ENCODE measurements around the gene PLEKHG4B.

Gene PLEKHG4B

GRCh38 chr5:152077-152476, 60.1 kb downstream of the PLEKHG4B start:
- Histone ChIP-seq H3K4me3 (ENCODE audit: low read length) (no peak overlapping the region), H2AFZ (ENCODE audit: low read length) (no peak overlapping the region), H3K4me2 (ENCODE audit: low read depth, low read length) (no peak overlapping the region), H3K79me2 (ENCODE audit: low read length) (no peaks in the 10 kb centered on the region), H3F3A (ENCODE audit: insufficient read depth, low read length) (no peaks in the 10 kb centered on the region), H3K27ac (ENCODE audit: low read length) (no peak overlapping the region), H3K9me2 (replicated peaks; ENCODE audit: insufficient read depth, low read length) (no peaks in the 10 kb centered on the region), H3K27me3 (replicated peaks; ENCODE audit: insufficient read depth, low read length) (0 out of 2 replicates have a peak, but pooled peaks cover 8% of the 10 kb centered on the region), H4K20me1 (ENCODE audit: insufficient read depth, low read length) (no peaks in the 10 kb centered on the region), H3K9ac (ENCODE audit: low read length) (no peak overlapping the region), H3K36me3 (replicated peaks; ENCODE audit: insufficient read depth, low read length) (no peaks in the 10 kb centered on the region), H3K4me1 (ENCODE audit: low read length) (no peaks in the 10 kb centered on the region), H3K9me3 (replicated peaks; ENCODE audit: insufficient read depth, low read length) (no peaks in the 10 kb centered on the region)
- no peak for TF ChIP-seq EZH2phosphoT487 (IDR thresholded peaks at IDR 0.05; ENCODE audit: low read length)
- DNase-seq = no peak

- H3K4me2 ChIP-seq (ENCODE audit: low read depth, low read length) = no peak overlapping the region
- H4K20me1 ChIP-seq (ENCODE audit: insufficient read depth, low read length) = no peaks in the 10 kb centered on the region
- H3K27ac ChIP-seq (ENCODE audit: low read length) = no peak overlapping the region
- no peak overlapping the region for H3K9ac ChIP-seq (ENCODE audit: low read length)
- H3K79me2 ChIP-seq (ENCODE audit: low read length) = no peaks in the 10 kb centered on the region
- no peak overlapping the region for H2AFZ ChIP-seq (ENCODE audit: low read length)
- no peaks in the 10 kb centered on the region for H3K4me1 ChIP-seq (ENCODE audit: low read length)
- H3K36me3 ChIP-seq (replicated peaks; ENCODE audit: insufficient read depth, low read length) = no peaks in the 10 kb centered on the region
- H3F3A ChIP-seq (ENCODE audit: insufficient read depth, low read length) = no peaks in the 10 kb centered on the region
- TF ChIP-seq EZH2phosphoT487 (IDR thresholded peaks at IDR 0.05; ENCODE audit: low read length) (no peak), CTCF (IDR thresholded peaks at IDR 0.05; ENCODE audit: low read length) (no peak), EZH2 (optimal IDR thresholded peaks at IDR 0.05; ENCODE audit: low read depth, low read length) (no peak)
- no peak for DNase-seq
- 0 out of 2 replicates have a peak, but pooled peaks cover 8% of the 10 kb centered on the region for H3K27me3 ChIP-seq (replicated peaks; ENCODE audit: insufficient read depth, low read length)
- no peak overlapping the region for H3K4me3 ChIP-seq (ENCODE audit: low read length)
- no peaks in the 10 kb centered on the region for H3K9me2 ChIP-seq (replicated peaks; ENCODE audit: insufficient read depth, low read length)
- H3K9me3 ChIP-seq (replicated peaks; ENCODE audit: insufficient read depth, low read length) = no peaks in the 10 kb centered on the region
Observed at GRCh38 chr5:153256-153655, 61.3 kb downstream of the PLEKHG4B start.

DNA sequence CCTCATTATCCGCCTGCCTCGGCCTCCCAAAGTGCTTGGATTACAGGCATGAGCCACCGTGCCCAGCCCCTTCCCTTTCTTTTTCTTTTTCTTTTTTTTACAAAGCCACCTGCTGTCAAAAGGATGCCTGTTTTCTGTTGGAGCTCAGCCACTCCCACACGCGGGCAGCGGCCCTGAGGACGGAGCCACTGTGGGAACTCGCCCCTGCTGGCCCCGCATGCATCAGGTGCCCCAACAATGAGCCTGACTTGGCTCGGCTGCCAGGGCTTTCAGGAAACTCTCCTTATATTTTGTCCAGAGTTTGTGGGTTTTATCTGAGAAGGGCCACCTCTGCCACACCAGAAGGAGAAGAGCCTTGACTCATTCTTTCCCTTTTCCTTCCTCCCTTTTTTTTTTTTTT, 62.3 kb downstream of the PLEKHG4B start:
- no peak for DNase-seq
- H4K20me1 ChIP-seq (ENCODE audit: insufficient read depth, low read length) = no peaks in the 10 kb centered on the region
- H3K27ac ChIP-seq (ENCODE audit: low read length) = no peak overlapping the region
- H3K36me3 ChIP-seq (replicated peaks; ENCODE audit: insufficient read depth, low read length) = no peaks in the 10 kb centered on the region
- H3K4me3 ChIP-seq (ENCODE audit: low read length) = no peak overlapping the region
- no peak overlapping the region for H3K4me2 ChIP-seq (ENCODE audit: low read depth, low read length)
- no peak overlapping the region for H2AFZ ChIP-seq (ENCODE audit: low read length)
- H3K9ac ChIP-seq (ENCODE audit: low read length) = no peak overlapping the region
- H3K9me3 ChIP-seq (replicated peaks; ENCODE audit: insufficient read depth, low read length) = no peaks in the 10 kb centered on the region
- no peaks in the 10 kb centered on the region for H3K79me2 ChIP-seq (ENCODE audit: low read length)
- TF ChIP-seq CTCF (IDR thresholded peaks at IDR 0.05; ENCODE audit: low read length) = no peak
- no peak for TF ChIP-seq EZH2 (optimal IDR thresholded peaks at IDR 0.05; ENCODE audit: low read depth, low read length)
- TF ChIP-seq EZH2phosphoT487 (IDR thresholded peaks at IDR 0.05; ENCODE audit: low read length) = no peak
- peaks cover 8% of the 10 kb centered on the region; the same call in 1 of the 2 replicates for H3K27me3 ChIP-seq (replicated peaks; ENCODE audit: insufficient read depth, low read length)
- H3K4me1 ChIP-seq (ENCODE audit: low read length) = no peaks in the 10 kb centered on the region
- no peaks in the 10 kb centered on the region for H3K9me2 ChIP-seq (replicated peaks; ENCODE audit: insufficient read depth, low read length)
- H3F3A ChIP-seq (ENCODE audit: insufficient read depth, low read length) = no peaks in the 10 kb centered on the region

DNA sequence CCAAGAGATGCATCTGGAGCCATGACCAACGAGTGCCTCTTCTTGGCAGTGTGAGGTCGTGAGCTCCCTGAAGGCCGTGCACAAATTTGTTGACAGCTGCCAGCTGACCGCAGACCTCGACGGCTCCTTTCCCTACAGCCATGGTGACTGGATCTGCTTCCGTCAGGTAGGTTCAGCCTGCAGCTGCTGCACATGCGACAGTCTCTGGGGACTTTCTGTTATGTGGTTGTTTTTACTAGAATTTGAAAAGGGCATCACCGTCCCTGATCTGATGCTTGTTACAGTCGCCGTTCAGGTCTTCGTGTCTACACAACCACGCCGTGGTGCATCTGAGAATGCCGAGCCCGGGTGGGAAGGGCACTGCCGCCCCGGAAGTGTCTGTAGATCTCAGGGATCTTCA, 62.9 kb downstream of the PLEKHG4B start:
- Histone ChIP-seq H4K20me1 (ENCODE audit: insufficient read depth, low read length) (no peaks in the 10 kb centered on the region), H3K4me3 (ENCODE audit: low read length) (no peak overlapping the region)
- TF ChIP-seq EZH2 (optimal IDR thresholded peaks at IDR 0.05; ENCODE audit: low read depth, low read length) = no peak
- TF ChIP-seq CTCF (IDR thresholded peaks at IDR 0.05; ENCODE audit: low read length) = no peak
- TF ChIP-seq EZH2phosphoT487 (IDR thresholded peaks at IDR 0.05; ENCODE audit: low read length) = no peak

More for the DNA sequence above, 62.9 kb downstream of the PLEKHG4B start:
- Histone ChIP-seq H3K4me1 (ENCODE audit: low read length) (no peaks in the 10 kb centered on the region), H3K9me2 (replicated peaks; ENCODE audit: insufficient read depth, low read length) (no peaks in the 10 kb centered on the region), H3F3A (ENCODE audit: insufficient read depth, low read length) (no peaks in the 10 kb centered on the region), H3K27me3 (replicated peaks; ENCODE audit: insufficient read depth, low read length) (peaks cover 13% of the 10 kb centered on the region), H3K9me3 (replicated peaks; ENCODE audit: insufficient read depth, low read length) (no peaks in the 10 kb centered on the region), H3K79me2 (ENCODE audit: low read length) (no peaks in the 10 kb centered on the region), H3K27ac (ENCODE audit: low read length) (no peak overlapping the region), H2AFZ (ENCODE audit: low read length) (no peak overlapping the region), H3K4me2 (ENCODE audit: low read depth, low read length) (no peak overlapping the region), H3K9ac (ENCODE audit: low read length) (no peak overlapping the region), H3K36me3 (replicated peaks; ENCODE audit: insufficient read depth, low read length) (no peaks in the 10 kb centered on the region)
- no peak for DNase-seq

All from MM.1S (cell line).